ENCODE data around the gene MEPCE. TPM values are rescaled to one million over a fixed set of nuclear protein-coding genes. Genes with fewer than 3 reads are reported as not detected.

Gene MEPCE
- total RNA-seq, 2 experiments from 2014 or later: 52.6 to 57.0 TPM

- Histone ChIP-seq H3K27ac (ENCODE audit: low read depth in 1 of 2, low read length in 2 of 2) (peak overlapping the region; percentile 5 to 46), H3K36me3 (ENCODE audit: insufficient read depth, low read length) (peaks cover 82% of the 10 kb centered on the region), H3K4me1 (ENCODE audit: insufficient read depth, low read length) (peaks cover 67% of the 10 kb centered on the region), H3K4me3 (ENCODE audit: low read length) (no peak overlapping the region), H3K27me3 (ENCODE audit: control insufficient read depth in 1 of 2, insufficient read depth in 2 of 2, low read length in 2 of 2) (no peaks in the 10 kb centered on the region), H3K9me3 (ENCODE audit: control insufficient read depth in 1 of 2, insufficient read depth in 1 of 2, low read length in 2 of 2) (no peaks in the 10 kb centered on the region)
- POLR2A ChIA-PET: no interaction called here
- peak overlapping the region; percentile 86 for H3K27ac Mint-ChIP-seq
- CTCF ChIA-PET: interaction anchor here (1.4 kb wide), 1 partner anchor 87 kb away, joined by 3 read pairs; no protein-coding TSS in a partner anchor
- peaks cover 68% of the 10 kb centered on the region for H3K36me3 Mint-ChIP-seq (ENCODE audit: low read depth)
- no peaks in the 10 kb centered on the region for H3K27me3 Mint-ChIP-seq
- ATAC-seq (ENCODE audit: poor library complexity) (no peak), DNase-seq (peak in 3 of 14 experiments; percentile 21 to 60 (median 50))
- H3K4me1 Mint-ChIP-seq (ENCODE audit: low read depth): peaks cover 55% of the 10 kb centered on the region
- intact Hi-C loops (cut with DNase I, micrococcal nuclease): loop anchor here in 1 of 2 experiments (10.0 kb wide), 1 partner anchor 382 kb away; the partner anchor contains the start of gene SLC12A9
- H3K4me3 Mint-ChIP-seq: no peak overlapping the region
- no peak for TF ChIP-seq CTCF (IDR thresholded peaks at IDR 0.05)
- H3K9me3 Mint-ChIP-seq: no peaks in the 10 kb centered on the region
Observed at GRCh38 chr7:100472854-100473499, 43.3 kb downstream of the MEPCE start.

GRCh38 chr7:100475549-100475948 is 45.9 kb downstream of the MEPCE start:
- H3K4me3 ChIP-seq (ENCODE audit: low read length): peak overlapping the region; percentile 100
- Mint-ChIP-seq H3K36me3 (ENCODE audit: low read depth) (peaks cover 59% of the 10 kb centered on the region), H3K4me1 (ENCODE audit: low read depth) (peaks cover 52% of the 10 kb centered on the region)

More at GRCh38 chr7:100475549-100475948, 45.9 kb downstream of the MEPCE start:
- TF ChIP-seq CTCF (IDR thresholded peaks at IDR 0.05): no peak
- H3K27me3 ChIP-seq (ENCODE audit: control insufficient read depth in 1 of 2, insufficient read depth in 2 of 2, low read length in 2 of 2): no peaks in the 10 kb centered on the region
- Mint-ChIP-seq H3K4me3 (peak overlapping the region; percentile 97), H3K9me3 (no peaks in the 10 kb centered on the region), H3K27ac (peak overlapping the region; percentile 86), H3K27me3 (no peaks in the 10 kb centered on the region)
- intact Hi-C loops (cut with DNase I, micrococcal nuclease): loop anchor here in 1 of 2 experiments (5.0 to 10.0 kb wide), 2 partner anchors 202 to 379 kb away; partner anchors contain the start of gene SLC12A9
- peak overlapping the region; percentile 64 to 66 for H3K27ac ChIP-seq (ENCODE audit: low read depth in 1 of 2, low read length in 2 of 2)
- ChIA-PET CTCF (no interaction called here), POLR2A (interaction anchor here (0.6 to 5.1 kb wide), 4 partner anchors 46 to 109 kb away, joined by 3 to 32 read pairs (median 4); partner anchors contain the start of genes MEPCE and ZCWPW1)
- peaks cover 64% of the 10 kb centered on the region for H3K4me1 ChIP-seq (ENCODE audit: insufficient read depth, low read length)
- H3K36me3 ChIP-seq (ENCODE audit: insufficient read depth, low read length): peaks cover 62% of the 10 kb centered on the region
- no peak for ATAC-seq (ENCODE audit: poor library complexity)
- peak in 1 of 14 experiments; percentile 30 for DNase-seq
- H3K9me3 ChIP-seq (ENCODE audit: control insufficient read depth in 1 of 2, insufficient read depth in 1 of 2, low read length in 2 of 2): no peaks in the 10 kb centered on the region
